Endometrium (tissue), 2 donors: Measurements from ENCODE around the gene RRP8.

ENCODE experiments used
- FAIRE-seq: peaks from 2 replicates; lab custom pipeline; 2012; peaks lifted over from hg19 to GRCh38; lab: Jason Lieb, UNC
- donor health status: control.
- donor health status: control.

RRP8 gene

DNA sequence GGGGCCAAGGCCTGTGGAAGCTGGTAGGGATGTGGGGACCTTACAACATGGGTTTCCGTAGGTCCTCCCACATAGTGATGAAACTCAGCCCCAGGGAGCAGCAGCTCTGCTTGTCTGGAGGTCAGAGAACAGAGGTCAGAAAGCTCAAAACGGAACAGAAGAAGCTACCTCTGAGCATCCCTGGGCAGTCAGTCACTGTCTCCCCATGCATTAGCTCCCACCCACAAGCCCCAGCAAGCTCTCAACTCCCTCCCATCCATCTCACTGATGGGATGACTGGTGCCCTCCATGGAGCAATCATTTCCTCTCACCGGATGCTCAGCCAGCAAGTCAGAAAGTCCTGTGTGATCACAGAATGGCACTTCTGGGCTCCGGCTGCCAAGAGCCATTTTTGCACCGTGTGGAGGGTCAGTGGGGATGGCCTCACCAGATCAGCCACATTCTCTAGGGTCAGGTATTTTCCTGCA lies 13.9 kb upstream of the RRP8 start:
- no peak for FAIRE-seq

DNA sequence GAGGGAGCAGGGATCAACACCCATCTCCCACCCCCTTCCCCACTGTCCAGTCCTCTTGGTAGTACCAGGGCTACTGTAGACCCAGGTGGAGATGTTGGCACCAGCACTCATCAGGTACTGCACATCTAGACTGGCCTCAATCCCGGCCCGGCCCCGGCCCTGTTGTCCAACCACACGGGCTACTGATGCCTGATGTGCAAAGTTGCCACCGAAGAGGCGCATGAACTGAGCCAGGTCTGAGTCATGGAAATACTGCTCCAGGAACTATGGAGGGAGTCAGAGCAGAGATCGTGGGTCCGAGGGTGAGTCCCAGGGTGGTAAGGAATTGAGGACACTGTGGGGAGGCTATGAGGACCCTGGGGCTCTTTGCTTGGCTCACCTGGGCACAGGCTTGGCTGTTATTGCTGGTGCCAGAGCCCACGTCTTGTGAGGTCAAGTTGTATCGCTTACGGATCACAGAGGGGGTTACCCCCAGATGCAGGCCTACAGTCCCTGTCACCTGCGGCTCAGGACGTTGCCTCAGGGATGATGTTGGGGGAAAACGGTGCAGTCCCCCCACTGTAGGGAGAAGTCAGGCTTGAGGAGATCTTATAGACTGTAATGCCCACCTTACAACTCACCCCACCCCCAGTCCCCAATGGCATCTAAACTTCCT lies 13.3 kb upstream of the RRP8 start:
- FAIRE-seq: no peak

GRCh38 chr11:6615882-6616585 lies 12.6 kb upstream of the RRP8 start:
- FAIRE-seq: no peak

- FAIRE-seq: no peak
These were observed 11.6 kb upstream of the RRP8 start for GRCh38 chr11:6615046-6615445.

- FAIRE-seq: no peak
These were observed 11.0 kb upstream of the RRP8 start for GRCh38 chr11:6614446-6614845.

DNA sequence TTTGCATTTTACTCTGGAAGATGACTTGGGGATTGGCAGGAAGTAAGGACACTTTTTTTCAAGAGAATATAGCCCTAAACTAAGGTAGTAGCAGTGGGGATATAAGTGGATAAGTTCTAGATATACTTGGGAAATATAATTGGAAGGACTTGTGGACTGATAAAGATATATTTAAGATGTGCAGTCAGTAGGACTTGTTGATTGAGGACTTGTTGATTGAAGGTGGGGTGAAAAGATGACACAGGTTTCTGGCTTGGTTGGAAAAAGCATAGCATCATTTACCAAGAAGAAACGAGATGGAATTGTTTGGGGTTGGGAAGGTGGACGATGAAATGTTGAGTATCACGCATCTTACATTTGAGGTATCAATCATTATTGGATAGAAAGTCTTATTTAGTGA lies 10.1 kb upstream of the RRP8 start:
- FAIRE-seq: no peak

- peak; percentile 83 for FAIRE-seq
These were observed 9.0 kb upstream of the RRP8 start, which contains the start of gene TAF10 for GRCh38 chr11:6612213-6613041. Gene TAF10 (minus strand): TSS chr11:6612216. CDS start chr11:6612189, 27 bp downstream.

GRCh38 chr11:6611963-6612212 lies 8.5 kb upstream of the RRP8 start:
- no peak for FAIRE-seq

GRCh38 chr11:6611092-6611962 lies 7.9 kb upstream of the RRP8 start:
- no peak for FAIRE-seq

DNA sequence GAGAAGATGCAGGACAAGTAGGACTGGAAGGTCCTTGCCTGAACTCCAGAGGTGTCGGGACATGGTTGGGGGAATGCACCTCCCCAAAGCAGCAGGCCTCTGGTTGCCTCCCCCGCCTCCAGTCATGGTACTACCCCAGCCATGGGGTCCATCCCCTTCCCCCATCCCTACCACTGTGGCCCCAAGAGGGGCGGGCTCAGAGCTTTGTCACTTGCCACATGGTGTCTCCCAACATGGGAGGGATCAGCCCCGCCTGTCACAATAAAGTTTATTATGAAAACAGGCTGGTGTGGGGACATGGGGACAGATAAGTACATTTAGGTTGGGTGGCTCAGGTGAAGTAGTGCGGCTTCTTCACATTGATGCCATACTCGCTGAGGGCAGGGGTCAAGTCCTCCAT lies 7.2 kb upstream of the RRP8 start:
- FAIRE-seq: no peak

DNA sequence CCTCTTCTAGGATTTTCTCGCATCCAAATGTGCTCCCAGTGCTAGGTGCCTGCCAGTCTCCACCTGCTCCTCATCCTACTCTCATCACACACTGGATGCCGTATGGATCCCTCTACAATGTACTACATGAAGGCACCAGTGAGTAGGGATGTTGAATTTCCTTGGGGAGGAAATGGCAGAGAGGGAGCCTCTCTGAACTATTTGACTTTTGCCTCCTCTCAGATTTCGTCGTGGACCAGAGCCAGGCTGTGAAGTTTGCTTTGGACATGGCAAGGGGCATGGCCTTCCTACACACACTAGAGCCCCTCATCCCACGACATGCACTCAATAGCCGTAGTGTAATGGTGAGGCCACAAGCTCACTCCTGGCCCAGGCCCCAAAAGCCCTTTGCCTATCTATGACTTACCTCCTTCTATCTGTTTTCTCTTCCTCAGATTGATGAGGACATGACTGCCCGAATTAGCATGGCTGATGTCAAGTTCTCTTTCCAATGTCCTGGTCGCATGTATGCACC lies 6.1 kb upstream of the RRP8 start:
- FAIRE-seq: no peak

DNA sequence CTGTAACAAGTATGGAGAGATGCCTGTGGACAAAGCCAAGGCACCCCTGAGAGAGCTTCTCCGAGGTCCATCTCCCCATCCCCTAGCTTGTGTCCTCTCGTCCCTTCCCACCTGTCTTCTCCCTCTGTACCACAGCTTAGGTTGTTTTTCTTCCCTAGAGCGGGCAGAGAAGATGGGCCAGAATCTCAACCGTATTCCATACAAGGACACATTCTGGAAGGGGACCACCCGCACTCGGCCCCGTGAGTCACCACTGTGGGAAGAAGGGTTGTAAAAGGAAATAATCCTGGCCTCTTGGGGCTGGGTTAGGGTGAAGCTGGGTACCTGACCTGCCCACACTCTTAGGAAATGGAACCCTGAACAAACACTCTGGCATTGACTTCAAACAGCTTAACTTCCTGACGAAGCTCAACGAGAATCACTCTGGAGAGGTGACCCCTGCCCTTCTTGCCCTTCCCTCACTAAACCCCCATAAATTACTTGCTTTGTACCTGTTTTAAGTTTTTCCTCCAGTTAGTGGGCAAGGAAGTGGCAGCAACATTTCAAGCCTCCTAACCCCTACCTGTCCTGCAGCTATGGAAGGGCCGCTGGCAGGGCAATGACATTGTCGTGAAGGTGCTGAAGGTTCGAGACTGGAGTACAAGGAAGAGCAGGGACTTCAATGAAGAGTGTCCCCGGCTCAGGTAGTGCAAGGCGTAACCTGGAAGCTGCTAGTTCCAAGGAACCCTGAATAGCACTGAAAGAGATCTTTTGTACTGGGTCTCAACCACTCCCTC lies 5.5 kb upstream of the RRP8 start:
- no peak for FAIRE-seq

DNA sequence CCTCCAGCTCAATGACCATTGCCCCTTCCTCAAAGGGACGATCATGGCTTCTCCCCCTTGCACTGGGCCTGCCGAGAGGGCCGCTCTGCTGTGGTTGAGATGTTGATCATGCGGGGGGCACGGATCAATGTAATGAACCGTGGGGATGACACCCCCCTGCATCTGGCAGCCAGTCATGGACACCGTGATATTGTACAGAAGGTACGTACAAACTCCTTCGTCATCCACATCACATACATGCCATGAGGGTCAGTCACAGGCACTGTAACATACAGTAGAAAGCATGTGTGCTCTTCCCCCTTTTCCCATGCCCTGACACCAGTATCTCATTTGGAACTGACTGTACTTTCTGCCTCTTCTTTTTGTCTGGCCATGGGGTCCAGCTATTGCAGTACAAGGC lies 4.6 kb upstream of the RRP8 start:
- FAIRE-seq: no peak

DNA sequence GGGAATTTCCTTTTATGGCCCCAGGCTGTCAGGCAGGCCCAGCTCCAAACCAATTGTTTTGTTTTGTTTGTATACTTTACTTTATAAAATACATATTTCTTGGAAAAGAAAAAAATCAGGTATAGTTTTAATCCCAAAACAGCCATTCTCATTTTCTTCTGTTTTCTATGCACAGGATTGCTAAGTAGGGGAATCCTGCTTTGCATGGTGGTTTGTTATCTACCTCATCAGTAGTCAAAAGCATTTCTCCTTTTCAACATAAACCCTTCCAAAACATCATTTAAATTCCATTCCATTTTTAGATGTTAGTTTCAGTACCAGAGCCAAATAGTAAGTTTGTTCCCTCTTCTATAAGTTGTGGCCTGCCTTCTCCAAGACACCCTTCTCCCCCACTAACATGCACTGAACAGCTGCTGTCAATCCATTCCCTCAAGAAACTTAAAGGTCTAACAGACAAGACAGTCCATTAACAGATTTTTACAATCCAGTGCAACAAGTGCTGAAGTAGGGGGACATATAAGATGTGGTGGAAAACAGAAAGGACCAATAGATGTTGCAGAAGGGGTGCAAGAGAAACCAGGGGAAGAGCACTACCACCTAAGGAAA lies 3.9 kb upstream of the RRP8 start:
- FAIRE-seq: no peak

- peak; percentile 89 for FAIRE-seq
These were observed 3.2 kb upstream of the RRP8 start for GRCh38 chr11:6606471-6607189.

- FAIRE-seq: no peak
These were observed 1.4 kb upstream of the RRP8 start for GRCh38 chr11:6604790-6605189.

DNA sequence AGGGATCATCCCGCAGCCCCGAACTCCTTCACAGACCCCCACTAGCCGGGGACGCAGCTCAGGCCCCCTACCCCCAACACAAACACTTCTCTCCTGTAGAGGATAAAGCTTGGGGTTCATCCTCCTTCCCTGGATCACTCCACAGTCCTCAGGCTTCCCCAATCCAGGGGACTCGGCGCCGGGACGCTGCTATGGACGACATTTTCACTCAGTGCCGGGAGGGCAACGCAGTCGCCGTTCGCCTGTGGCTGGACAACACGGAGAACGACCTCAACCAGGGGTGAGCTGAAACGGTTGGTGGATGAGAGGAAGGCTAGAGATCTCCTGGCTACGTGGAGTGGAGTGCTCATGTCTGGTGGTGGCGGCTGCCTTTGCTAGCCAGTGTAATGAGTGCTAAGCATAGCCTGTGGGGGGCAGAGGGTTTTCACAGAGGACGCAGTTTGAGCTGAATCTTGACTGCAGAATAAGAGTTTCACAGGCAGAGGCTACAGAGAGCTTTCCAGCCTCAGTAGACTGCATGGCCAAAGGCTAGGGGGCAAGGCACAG lies 738 bp upstream of the RRP8 start:
- FAIRE-seq: no peak

- FAIRE-seq: no peak
These were observed 1.1 kb downstream of the RRP8 start for GRCh38 chr11:6602096-6602940.

GRCh38 chr11:6601041-6601461 lies 2.4 kb downstream of the RRP8 start:
- FAIRE-seq: no peak
